Ishikawa (cell line): ENCODE measurements around the gene NUDT5.

Experiments used
- CEBPB ChIP-seq: IDR thresholded peaks from 2 replicates; pipeline ENCODE4 v1.6.1; 2012
- CREB1 ChIP-seq: IDR thresholded peaks from 2 replicates; pipeline ENCODE4 v1.6.1; 2012; ENCODE audit warnings: low read depth
- EGR1 ChIP-seq: IDR thresholded peaks from 2 replicates; pipeline ENCODE4 v1.6.1; 2012
- EP300 ChIP-seq: IDR thresholded peaks from 2 replicates; pipeline ENCODE4 v1.6.1; 2012; ENCODE audit warnings: borderline replicate concordance
- FOXM1 ChIP-seq: IDR thresholded peaks from 2 replicates; pipeline ENCODE4 v1.6.1; 2012; ENCODE audit warnings: low read depth, borderline replicate concordance
- MAX ChIP-seq: IDR thresholded peaks from 2 replicates; pipeline ENCODE4 v1.6.1; 2012
- NFIC ChIP-seq: IDR thresholded peaks from 2 replicates; pipeline ENCODE4 v1.6.1; 2012
- RAD21 ChIP-seq: IDR thresholded peaks from 2 replicates; pipeline ENCODE4 v1.6.1; 2012; ENCODE audit warnings: low read depth
- REST ChIP-seq: IDR thresholded peaks from 2 replicates; pipeline ENCODE4 v1.6.1; 2012; ENCODE audit warnings: low read depth, mild to moderate bottlenecking
- TAF1 ChIP-seq: IDR thresholded peaks from 2 replicates; pipeline ENCODE4 v1.6.1; 2012; ENCODE audit warnings: low read depth, mild to moderate bottlenecking
- TCF12 ChIP-seq: IDR thresholded peaks from 2 replicates; pipeline ENCODE4 v1.6.1; 2012; ENCODE audit warnings: low read depth
- TEAD4 ChIP-seq: IDR thresholded peaks from 2 replicates; pipeline ENCODE4 v1.6.1; 2012
- USF1 ChIP-seq: IDR thresholded peaks from 2 replicates; pipeline ENCODE4 v1.6.1; 2012
- YY1 ChIP-seq: IDR thresholded peaks from 2 replicates; pipeline ENCODE4 v1.6.1; 2012; ENCODE audit warnings: low read depth
- ZBTB7A ChIP-seq: IDR thresholded peaks from 2 replicates; pipeline ENCODE4 v1.6.1; 2012; ENCODE audit warnings: low read depth

The NUDT5 gene

GRCh38 chr10:12186323-12186722, 9.4 kb downstream of the NUDT5 start:
- TF ChIP-seq EP300 (no peak), CEBPB (no peak), MAX (no peak), ZBTB7A (no peak), NFIC (no peak), RAD21 (no peak), TCF12 (no peak), YY1 (no peak), REST (no peak)

GRCh38 chr10:12184165-12184564, 11.5 kb downstream of the NUDT5 start:
- TF ChIP-seq EGR1 (no peak), CEBPB (no peak), TAF1 (no peak), REST (no peak), YY1 (no peak), RAD21 (no peak), TEAD4 (no peak), CREB1 (no peak)

- TF ChIP-seq USF1 (no peak), NFIC (no peak), YY1 (no peak), MAX (no peak), CEBPB (no peak), EP300 (no peak), ZBTB7A (no peak), CREB1 (no peak), FOXM1 (no peak), RAD21 (no peak)
These were observed 14.5 kb downstream of the NUDT5 start for GRCh38 chr10:12181065-12181775.

GRCh38 chr10:12180221-12180974, 15.3 kb downstream of the NUDT5 start:
- TF ChIP-seq ZBTB7A = no peak
- no peak for TF ChIP-seq RAD21
- no peak for TF ChIP-seq YY1
- no peak for TF ChIP-seq REST
- no peak for TF ChIP-seq CEBPB
- TF ChIP-seq EP300 = no peak
- TF ChIP-seq CREB1 = no peak
- no peak for TF ChIP-seq TEAD4
- TF ChIP-seq USF1 = no peak
- no peak for TF ChIP-seq TCF12
- no peak for TF ChIP-seq TAF1
- no peak for TF ChIP-seq EGR1
- TF ChIP-seq FOXM1 = no peak
- TF ChIP-seq NFIC = no peak
- no peak for TF ChIP-seq MAX
